ENCODE data around the gene FGG. TPM values are rescaled to one million over a fixed set of nuclear protein-coding genes. Genes with fewer than 3 reads are reported as not detected.

The FGG gene
- total RNA-seq, 1 experiment from 2014 or later, result not detected

DNA sequence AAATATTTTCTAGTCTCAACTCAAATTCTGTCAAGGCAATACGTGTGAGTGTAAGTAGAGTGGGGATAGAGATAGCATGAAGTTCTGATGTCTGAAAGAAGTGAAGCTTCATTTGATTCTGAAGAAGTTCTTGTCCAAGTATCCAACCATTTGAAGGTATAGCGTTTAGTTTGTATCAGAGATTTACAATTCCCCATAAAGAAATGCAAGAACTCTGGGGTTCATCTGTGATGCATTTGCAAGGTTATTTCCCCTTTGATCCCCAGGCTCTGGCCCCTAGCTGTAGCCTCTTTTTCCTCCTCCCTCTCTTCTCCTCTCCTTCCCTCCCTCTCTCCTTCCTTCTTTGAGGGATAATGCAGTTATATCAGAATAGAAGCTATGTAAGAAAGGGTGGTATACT, 29.7 kb downstream of the FGG start:
- no peaks in the 10 kb centered on the region for H3K9me3 ChIP-seq (ENCODE audit: control insufficient read depth, low read depth, low read length)
- no peak overlapping the region for H2AK5ac ChIP-seq (ENCODE audit: insufficient read length, low read length)
- no peaks in the 10 kb centered on the region for H3K79me2 ChIP-seq (ENCODE audit: insufficient read depth, low read length)
- H3K9me3 Mint-ChIP-seq, result no peaks in the 10 kb centered on the region
- no peak overlapping the region for H3K4me3 Mint-ChIP-seq
- no peaks in the 10 kb centered on the region for H3K4me1 ChIP-seq (ENCODE audit: insufficient read depth, low read length)
- TF ChIP-seq, protein P1, sequence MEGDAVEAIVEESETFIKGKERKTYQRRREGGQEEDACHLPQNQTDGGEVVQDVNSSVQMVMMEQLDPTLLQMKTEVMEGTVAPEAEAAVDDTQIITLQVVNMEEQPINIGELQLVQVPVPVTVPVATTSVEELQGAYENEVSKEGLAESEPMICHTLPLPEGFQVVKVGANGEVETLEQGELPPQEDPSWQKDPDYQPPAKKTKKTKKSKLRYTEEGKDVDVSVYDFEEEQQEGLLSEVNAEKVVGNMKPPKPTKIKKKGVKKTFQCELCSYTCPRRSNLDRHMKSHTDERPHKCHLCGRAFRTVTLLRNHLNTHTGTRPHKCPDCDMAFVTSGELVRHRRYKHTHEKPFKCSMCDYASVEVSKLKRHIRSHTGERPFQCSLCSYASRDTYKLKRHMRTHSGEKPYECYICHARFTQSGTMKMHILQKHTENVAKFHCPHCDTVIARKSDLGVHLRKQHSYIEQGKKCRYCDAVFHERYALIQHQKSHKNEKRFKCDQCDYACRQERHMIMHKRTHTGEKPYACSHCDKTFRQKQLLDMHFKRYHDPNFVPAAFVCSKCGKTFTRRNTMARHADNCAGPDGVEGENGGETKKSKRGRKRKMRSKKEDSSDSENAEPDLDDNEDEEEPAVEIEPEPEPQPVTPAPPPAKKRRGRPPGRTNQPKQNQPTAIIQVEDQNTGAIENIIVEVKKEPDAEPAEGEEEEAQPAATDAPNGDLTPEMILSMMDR (conservative IDR thresholded peaks at IDR 0.05), result no peak
- H4K20me1 ChIP-seq (ENCODE audit: control insufficient read depth, insufficient read depth, insufficient read length), result no peaks in the 10 kb centered on the region
- no peaks in the 10 kb centered on the region for H3K4me1 Mint-ChIP-seq
- DNase-seq, result no peak
- no peak overlapping the region for H2BK20ac ChIP-seq (ENCODE audit: low read depth, low read length, poor library complexity, severe bottlenecking)
- no peak overlapping the region for H3K56ac ChIP-seq (ENCODE audit: insufficient read length, low read depth, low read length)
- H3K9ac ChIP-seq (ENCODE audit: extremely low read depth, insufficient read length, low read length), result no peak overlapping the region
- H3K79me1 ChIP-seq (ENCODE audit: insufficient read depth, low read depth, low read length, poor library complexity, severe bottlenecking), result no peaks in the 10 kb centered on the region
- H3K27ac ChIP-seq (ENCODE audit: insufficient read length, low read depth, low read length), result no peak overlapping the region
- no peaks in the 10 kb centered on the region for H3K36me3 Mint-ChIP-seq (ENCODE audit: insufficient read depth in 1 of 3, low read depth in 3 of 3)
- no peak overlapping the region for H2BK120ac ChIP-seq (ENCODE audit: low read depth, low read length, poor library complexity, severe bottlenecking)
- H3K18ac ChIP-seq (ENCODE audit: insufficient read length, low read depth, low read length), result no peak overlapping the region
- no peak overlapping the region for H2BK5ac ChIP-seq (ENCODE audit: insufficient read length, low read length)
- H3K27ac Mint-ChIP-seq, result no peak overlapping the region
- H3K23ac ChIP-seq (ENCODE audit: insufficient read length, low read depth, low read length), result no peak overlapping the region
- no peak overlapping the region for H4K5ac ChIP-seq (ENCODE audit: insufficient read length, low read depth, low read length)
- no peaks in the 10 kb centered on the region for H3K27me3 Mint-ChIP-seq (ENCODE audit: low read depth)
- no peaks in the 10 kb centered on the region for H3K23me2 ChIP-seq (ENCODE audit: insufficient read length, low read depth, low read length, poor library complexity, severe bottlenecking)
- no peak overlapping the region for H3K4ac ChIP-seq (ENCODE audit: low read depth, low read length)
- no peak overlapping the region for H3T11ph ChIP-seq (ENCODE audit: low read length)
- no peak overlapping the region for H2BK12ac ChIP-seq (ENCODE audit: insufficient read length, low read depth, low read length)
- WGBS (ENCODE audit: extremely low coverage, insufficient read length, low lambda C conversion rate), result no CpG with 5 or more reads among the region's 2 CpGs
- H4K91ac ChIP-seq (ENCODE audit: insufficient read length, low read depth, low read length), result no peak overlapping the region
- H3K4me2 ChIP-seq (ENCODE audit: insufficient read depth, insufficient read length, low read length), result no peak overlapping the region
- no peaks in the 10 kb centered on the region for H3K27me3 ChIP-seq (ENCODE audit: insufficient read depth, low read length)
- no peak overlapping the region for H4K8ac ChIP-seq (replicated peaks; ENCODE audit: insufficient read length, low read depth, low read length)
- H2BK15ac ChIP-seq (ENCODE audit: low read depth, low read length), result no peak overlapping the region
- no peak overlapping the region for H3K14ac ChIP-seq (ENCODE audit: insufficient read depth, low read length)
- no peak overlapping the region for H2AFZ ChIP-seq (ENCODE audit: low read length)

All from H9 (cell line).